GM12892 (cell line): ENCODE results near the gene PLXNC1.

ENCODE experiments used
- DNase-seq: peaks from one replicate; pipeline ENCODE4 v3.0.0; 2011; ENCODE audit not compliant: insufficient read length
- FAIRE-seq: peaks from 2 replicates; lab custom pipeline; 2011; peaks lifted over from hg19 to GRCh38; lab: Jason Lieb, UNC
- POLR2A ChIP-seq: IDR thresholded peaks from 2 replicates; pipeline ENCODE4 v1.6.1; 2011; ENCODE audit warnings: low read depth, low read length, control low read depth
- POLR2AphosphoS5 ChIP-seq: IDR thresholded peaks from 2 replicates; pipeline ENCODE4 v1.6.1; 2011; ENCODE audit warnings: low read depth, low read length, control low read depth
- TAF1 ChIP-seq: IDR thresholded peaks from 2 replicates; pipeline ENCODE4 v1.6.1; 2011; ENCODE audit warnings: low read depth, mild to moderate bottlenecking, control low read depth, low read length, borderline replicate concordance

The PLXNC1 gene

GRCh38 chr12:94149119-94149780 lies 873 bp downstream of the PLXNC1 start:
- TF ChIP-seq TAF1, result no peak
- TF ChIP-seq POLR2AphosphoS5, result no peak
- no peak for TF ChIP-seq POLR2A
- FAIRE-seq (peak; percentile 86), DNase-seq (peak; percentile 61)

DNA sequence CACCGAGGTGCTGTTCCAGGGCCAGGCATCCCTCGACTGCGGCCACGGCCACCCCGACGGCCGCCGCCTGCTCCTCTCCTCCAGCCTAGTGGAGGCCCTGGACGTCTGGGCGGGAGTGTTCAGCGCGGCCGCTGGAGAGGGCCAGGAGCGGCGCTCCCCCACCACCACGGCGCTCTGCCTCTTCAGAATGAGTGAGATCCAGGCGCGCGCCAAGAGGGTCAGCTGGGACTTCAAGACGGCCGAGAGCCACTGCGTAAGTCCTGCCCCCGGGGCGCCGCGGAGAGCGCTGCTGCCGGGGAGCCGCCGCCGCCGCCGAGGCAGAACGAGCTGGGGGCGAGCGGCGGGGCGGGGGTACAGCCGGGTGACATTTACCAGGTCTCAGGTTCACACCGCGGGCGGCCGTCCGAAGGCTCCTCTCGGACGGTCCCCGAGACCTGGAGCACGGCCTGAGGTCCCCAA lies 1.4 kb downstream of the PLXNC1 start:
- TF ChIP-seq POLR2AphosphoS5 (no peak), POLR2A (no peak), TAF1 (no peak)
- FAIRE-seq (no peak), DNase-seq (peak; percentile 37)

DNA sequence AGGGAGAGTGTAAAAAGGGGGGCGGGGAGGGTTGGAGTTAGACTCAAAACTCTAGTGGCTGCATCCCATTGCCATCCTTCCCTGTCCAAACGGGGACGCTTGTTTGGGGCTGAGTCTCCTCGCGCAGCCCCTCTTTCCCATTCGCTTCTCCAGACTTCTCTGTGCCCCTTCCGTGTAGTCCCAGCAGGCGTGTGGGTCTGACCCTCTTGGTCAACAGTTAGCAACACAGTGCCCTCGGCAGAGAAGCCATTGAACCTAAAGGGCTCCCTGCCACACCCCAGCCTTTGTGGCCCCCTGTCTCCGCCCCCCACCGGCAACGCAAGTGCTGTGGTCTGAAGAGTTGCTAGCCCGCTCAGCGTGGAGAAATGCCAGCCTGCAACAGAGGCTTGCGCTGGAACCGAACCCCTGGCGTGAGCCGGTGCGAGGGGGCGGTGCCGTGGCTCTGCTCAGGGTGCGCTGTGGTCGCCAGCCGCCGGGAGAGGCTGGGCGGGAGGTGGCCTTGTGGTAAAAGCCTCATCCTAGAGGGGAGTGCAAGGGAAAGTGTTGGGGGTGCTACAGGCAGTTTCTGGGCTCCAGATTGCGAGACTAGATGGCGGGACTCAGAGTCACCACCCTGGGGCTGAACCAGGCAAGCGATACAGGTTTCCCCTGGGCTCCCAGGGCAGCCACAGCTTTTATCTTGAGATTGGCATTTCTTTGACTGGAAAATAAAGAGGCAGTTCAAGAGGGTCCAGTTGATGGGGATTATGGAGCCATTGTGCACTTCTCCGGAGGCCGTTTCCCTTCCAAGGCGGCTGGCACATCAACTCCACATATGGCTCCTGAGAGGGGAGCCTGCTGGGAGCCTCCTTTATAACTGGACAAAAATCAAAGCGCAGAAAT lies 2.1 kb downstream of the PLXNC1 start:
- TF ChIP-seq TAF1 (no peak), POLR2A (no peak), POLR2AphosphoS5 (no peak)
- DNase-seq (peak; percentile 41), FAIRE-seq (peak; percentile 86)

DNA sequence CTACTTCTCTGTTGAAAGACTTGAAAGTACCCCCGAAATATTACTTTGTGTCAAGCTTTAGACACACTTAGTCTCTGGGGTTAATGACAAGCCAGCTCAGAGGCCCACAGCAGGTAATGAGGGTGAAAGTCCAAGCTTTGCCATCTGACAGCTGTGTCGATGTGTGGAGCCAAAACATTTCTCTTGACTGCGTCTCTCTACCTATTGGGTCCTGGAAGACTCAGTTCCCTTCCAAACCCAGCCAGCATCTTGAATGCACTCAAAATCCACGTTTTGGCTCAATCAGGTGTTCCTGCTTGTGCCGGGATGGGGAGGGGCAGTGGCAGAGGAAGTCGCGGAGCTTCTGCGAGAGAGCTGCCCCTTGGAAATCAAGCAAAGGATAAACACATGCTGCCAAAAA lies 3.2 kb downstream of the PLXNC1 start:
- TF ChIP-seq POLR2AphosphoS5 (no peak), POLR2A (no peak), TAF1 (no peak)
- FAIRE-seq, result no peak
- DNase-seq, result no peak

- DNase-seq (no peak), FAIRE-seq (no peak)
- TF ChIP-seq TAF1, result no peak
- TF ChIP-seq POLR2A, result no peak
- no peak for TF ChIP-seq POLR2AphosphoS5
Observed at GRCh38 chr12:94152292-94153078, 4.1 kb downstream of the PLXNC1 start.

DNA sequence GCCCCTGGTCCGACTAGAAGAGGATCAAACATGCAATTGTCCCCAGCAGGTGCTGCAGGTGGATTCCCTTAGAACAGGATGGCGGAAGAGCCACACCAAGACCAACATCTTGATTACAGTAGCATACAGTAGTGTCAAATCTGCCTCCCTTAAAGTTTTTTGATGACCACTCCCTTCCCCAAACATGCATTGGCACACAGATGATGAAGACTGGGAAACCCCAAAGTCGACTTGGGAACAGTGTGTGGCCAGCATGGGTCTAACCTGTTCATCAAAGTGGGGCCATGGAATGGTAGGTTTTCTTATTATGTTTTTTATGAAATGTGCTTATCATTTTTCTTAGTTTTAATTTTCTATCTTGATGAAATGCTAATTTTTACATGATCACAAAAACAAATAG lies 8.8 kb downstream of the PLXNC1 start:
- FAIRE-seq (no peak), DNase-seq (no peak)
- no peak for TF ChIP-seq TAF1

GRCh38 chr12:94157981-94158411 lies 9.6 kb downstream of the PLXNC1 start:
- DNase-seq (peak; percentile 32), FAIRE-seq (peak; percentile 99)
- TF ChIP-seq TAF1, result no peak
- TF ChIP-seq POLR2AphosphoS5, result no peak; the same call in 1 of the 2 replicates
- peak; percentile 40; the same call in 1 of the 2 replicates for TF ChIP-seq POLR2A

- DNase-seq (no peak), FAIRE-seq (no peak)
- no peak for TF ChIP-seq TAF1
- TF ChIP-seq POLR2A, result no peak
- TF ChIP-seq POLR2AphosphoS5, result no peak
Observed at GRCh38 chr12:94158666-94159065, 10.3 kb downstream of the PLXNC1 start.

DNA sequence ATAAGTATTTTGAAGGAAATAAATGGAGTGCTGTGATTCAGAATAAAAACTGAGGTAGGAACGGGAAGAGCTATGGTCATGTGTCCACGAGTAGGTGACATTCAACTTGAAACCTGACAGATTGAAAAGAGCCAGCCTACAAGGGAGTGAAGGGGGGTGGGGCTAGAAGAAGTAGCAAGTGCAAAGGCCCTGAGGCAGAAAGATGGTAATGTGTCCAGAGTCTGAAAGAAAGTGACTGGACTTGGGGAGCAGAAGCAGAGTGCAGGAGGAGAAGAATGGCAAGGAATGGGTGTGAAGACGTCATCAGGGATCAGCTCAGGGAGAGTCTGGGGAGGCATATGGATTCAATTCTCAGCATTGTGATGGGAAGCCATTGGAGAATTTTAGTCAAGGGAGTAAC lies 13.7 kb downstream of the PLXNC1 start:
- TF ChIP-seq TAF1 (no peak), POLR2AphosphoS5 (no peak), POLR2A (no peak)
- DNase-seq, result no peak
- no peak for FAIRE-seq

DNA sequence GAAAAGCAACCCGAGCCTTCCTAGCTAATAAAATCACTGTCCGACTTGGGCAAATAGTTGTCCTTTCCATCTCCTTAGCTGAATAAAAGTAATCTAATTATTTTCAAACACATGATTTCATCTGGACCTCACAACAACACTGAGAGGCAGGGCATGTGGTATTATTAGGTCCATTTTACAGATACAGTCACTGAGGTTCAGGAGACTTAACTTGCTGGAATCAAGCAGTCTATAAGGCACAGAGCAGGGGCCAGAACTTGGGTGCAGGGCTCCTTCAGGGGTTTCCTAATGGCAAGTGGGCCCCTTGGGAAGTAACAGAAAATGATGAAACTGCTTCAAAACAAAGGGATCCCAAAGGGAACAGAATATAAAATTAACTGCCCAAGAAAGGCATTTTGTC lies 15.5 kb downstream of the PLXNC1 start:
- DNase-seq, result no peak
- TF ChIP-seq TAF1 (no peak), POLR2A (no peak), POLR2AphosphoS5 (no peak)
- no peak for FAIRE-seq

DNA sequence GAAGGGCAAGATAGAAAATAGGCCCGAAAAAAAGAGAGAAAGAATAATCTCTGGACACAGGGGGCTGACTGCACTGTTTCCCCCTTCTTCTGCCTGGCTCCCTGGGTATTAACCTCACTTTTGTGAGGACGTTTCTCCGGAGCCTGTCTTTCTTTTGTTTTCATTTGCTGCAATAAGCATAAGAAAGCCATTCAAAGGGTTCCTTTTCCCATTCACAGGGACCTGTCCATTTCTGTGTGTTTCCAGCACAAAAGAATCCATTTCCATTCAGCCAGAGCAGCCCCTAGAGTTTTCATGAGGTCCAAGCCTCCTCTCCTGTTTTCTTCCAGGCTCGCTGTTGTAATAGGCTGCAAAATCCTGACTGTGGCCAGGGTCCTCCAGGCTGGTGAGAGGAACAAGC lies 16.8 kb downstream of the PLXNC1 start:
- DNase-seq (no peak), FAIRE-seq (no peak)
- TF ChIP-seq POLR2AphosphoS5 (no peak), TAF1 (no peak), POLR2A (no peak)
